WTC11 (cell line): ENCODE measurements around the gene SH3TC1. TPM values are rescaled to one million over a fixed set of nuclear protein-coding genes. Genes with fewer than 3 reads are reported as not detected.

Experiments
- ATAC-seq: fragments of 200-7000 bp; cut with Tn5 transposase; 2 replicates; pipeline ENCODE4 v1.10.0; 2021; ENCODE audit warnings: mild to moderate bottlenecking, moderate library complexity
- CTCF ChIA-PET: fragments of 300-600 bp; sonication (Branson Sonifier 250); formaldehyde crosslinking; loops from one replicate; lab custom pipeline; 2021; ENCODE audit warnings: antibody characterized with exemption; lab: Charles Lee
- POLR2A ChIA-PET: fragments of 350-600 bp; sonication (Branson Sonifier 250); formaldehyde crosslinking; loops from one replicate; lab custom pipeline; 2021; ENCODE audit warnings: antibody characterized with exemption; lab: Charles Lee
- DNase-seq: peaks from one replicate; pipeline ENCODE4 v3.0.0; 2021; ENCODE audit warnings: low spot score
- H3K27ac Mint-ChIP-seq: 2 replicates; pipeline ENCODE4 v1.8.0; 2021; ENCODE audit warnings: mixed read lengths
- H3K27me3 Mint-ChIP-seq: 2 replicates; pipeline ENCODE4 v1.8.0; 2021; ENCODE audit warnings: low read depth, mild to moderate bottlenecking, moderate library complexity, mixed read lengths
- H3K36me3 Mint-ChIP-seq: 2 replicates; pipeline ENCODE4 v1.8.0; 2021; ENCODE audit warnings: mixed read lengths
- H3K4me1 Mint-ChIP-seq: 2 replicates; pipeline ENCODE4 v1.8.0; 2022; ENCODE audit warnings: mixed read lengths
- H3K4me3 Mint-ChIP-seq: 2 replicates; pipeline ENCODE4 v1.8.0; 2021; ENCODE audit warnings: mild to moderate bottlenecking, moderate library complexity, mixed read lengths
- H3K9me3 Mint-ChIP-seq: 2 replicates; pipeline ENCODE4 v1.8.0; 2021; ENCODE audit warnings: mixed read lengths
- CREB1 ChIP-seq: sonication (generic); formaldehyde crosslinking; IDR thresholded peaks from 2 replicates; pipeline ENCODE4 v1.8.0; 2023; ENCODE audit warnings: mild to moderate bottlenecking, missing genetic modification reagents
- EMX1 ChIP-seq: fragments of 250-450 bp; sonication (Bioruptor Pico); IDR thresholded peaks from 2 replicates; pipeline ENCODE4 v1.8.0; 2021; ENCODE audit warnings: mild to moderate bottlenecking
- HMGA2 ChIP-seq: fragments of 250-450 bp; sonication (Bioruptor Pico); IDR thresholded peaks from 2 replicates; pipeline ENCODE4 v1.4.0; 2021; ENCODE audit warnings: mild to moderate bottlenecking, moderate library complexity
- IRF2 ChIP-seq: sonication (generic); formaldehyde crosslinking; IDR thresholded peaks from 2 replicates; pipeline ENCODE4 v1.8.0; 2022; ENCODE audit warnings: low read depth, missing genetic modification reagents, borderline replicate concordance
- KAT7 ChIP-seq: sonication (generic); formaldehyde crosslinking; IDR thresholded peaks from 2 replicates; pipeline ENCODE4 v1.8.1; 2023; ENCODE audit warnings: missing genetic modification reagents, mild to moderate bottlenecking, borderline replicate concordance
- MXD4 ChIP-seq: fragments of 250-450 bp; sonication (Bioruptor Pico); IDR thresholded peaks from 2 replicates; pipeline ENCODE4 v1.8.0; 2021; ENCODE audit warnings: mild to moderate bottlenecking, moderate library complexity, borderline replicate concordance
- NR2C2 ChIP-seq: sonication (generic); formaldehyde crosslinking; IDR thresholded peaks from 2 replicates; pipeline ENCODE4 v1.8.0; 2022; ENCODE audit warnings: mild to moderate bottlenecking, missing genetic modification reagents
- SMAD3 ChIP-seq: sonication (generic); formaldehyde crosslinking; IDR thresholded peaks from 2 replicates; pipeline ENCODE4 v1.8.0; 2022; ENCODE audit warnings: missing genetic modification reagents, mild to moderate bottlenecking, borderline replicate concordance
- TEAD1 ChIP-seq: sonication (generic); formaldehyde crosslinking; IDR thresholded peaks from 2 replicates; pipeline ENCODE4 v1.8.0; 2022; ENCODE audit warnings: mild to moderate bottlenecking, missing genetic modification reagents
- ZNF317 ChIP-seq: sonication (generic); formaldehyde crosslinking; IDR thresholded peaks from 2 replicates; pipeline ENCODE4 v1.8.1; 2023; ENCODE audit warnings: low read depth, mild to moderate bottlenecking, moderate library complexity, missing genetic modification reagents, borderline replicate concordance
- ZNF671 ChIP-seq: fragments of 250-450 bp; sonication (Bioruptor Pico); IDR thresholded peaks from 2 replicates; pipeline ENCODE4 v1.8.0; 2021; ENCODE audit warnings: mild to moderate bottlenecking
- total RNA-seq: library from RNA; stranded (reverse); gene quantifications from 3 replicates; pipeline ENCODE4 v1.2.3, GENCODE V29; 2021
- TF ChIP-seq, protein P1 (sequence below): fragments of 200-600 bp; IDR thresholded peaks from 2 replicates; pipeline ENCODE4 v1.8.0; 2022; ENCODE audit warnings: antibody characterized with exemption
- TF ChIP-seq, protein P2 (sequence below): sonication (generic); formaldehyde crosslinking; IDR thresholded peaks from 2 replicates; pipeline ENCODE4 v1.8.0; 2023; ENCODE audit warnings: missing genetic modification reagents, mild to moderate bottlenecking, borderline replicate concordance
- TF ChIP-seq, protein P3 (sequence below): sonication (generic); formaldehyde crosslinking; IDR thresholded peaks from 2 replicates; pipeline ENCODE4 v1.8.0; 2022; ENCODE audit warnings: missing genetic modification reagents
- TF ChIP-seq, protein P4 (sequence below): fragments of 250-450 bp; sonication (Bioruptor Pico); IDR thresholded peaks from 2 replicates; pipeline ENCODE4 v1.8.0; 2021; ENCODE audit warnings: mild to moderate bottlenecking
- TF ChIP-seq, protein P5 (sequence below): sonication (generic); formaldehyde crosslinking; IDR thresholded peaks from 2 replicates; pipeline ENCODE4 v1.8.1; 2023; ENCODE audit warnings: mild to moderate bottlenecking, moderate library complexity, missing genetic modification reagents
- TF ChIP-seq, protein P6 (sequence below): sonication (generic); formaldehyde crosslinking; IDR thresholded peaks from 2 replicates; pipeline ENCODE4 v1.8.1; 2023; ENCODE audit warnings: mild to moderate bottlenecking, missing genetic modification reagents

SH3TC1 gene
- total RNA-seq, 1 experiment from 2014 or later, result 0.42 TPM

DNA sequence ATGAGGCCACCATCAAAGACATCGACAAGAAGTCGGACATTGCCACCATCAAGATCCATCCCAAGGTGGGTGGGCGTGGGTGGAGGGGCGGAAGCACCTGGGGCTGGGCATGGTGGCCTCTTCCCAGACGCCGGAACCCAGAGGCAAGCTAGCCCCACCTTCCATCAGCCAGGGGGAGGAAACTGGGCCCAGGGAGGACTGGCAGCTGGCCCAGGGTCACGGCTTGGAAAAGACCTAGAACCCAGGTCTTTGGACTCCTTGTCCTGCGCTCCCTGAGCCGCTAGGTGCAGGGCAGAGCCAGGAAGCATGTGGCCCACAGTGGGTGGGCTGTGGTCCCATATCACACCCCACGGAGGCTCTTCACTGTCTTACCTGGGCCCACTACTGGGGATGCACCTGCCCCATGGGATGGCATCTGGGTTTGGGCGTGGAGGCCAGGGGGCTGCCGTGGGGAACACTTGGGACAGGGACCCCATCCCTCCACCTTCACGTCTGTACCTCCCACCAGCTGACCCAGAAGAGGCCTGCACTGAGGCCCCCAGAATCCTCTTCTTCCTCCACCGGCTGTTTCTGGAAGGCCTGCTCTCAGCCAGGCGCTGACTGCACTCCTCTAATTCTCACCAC lies 87.7 kb downstream of the SH3TC1 start:
- ATAC-seq (no peak), DNase-seq (no peak)
- TF ChIP-seq, protein P1, sequence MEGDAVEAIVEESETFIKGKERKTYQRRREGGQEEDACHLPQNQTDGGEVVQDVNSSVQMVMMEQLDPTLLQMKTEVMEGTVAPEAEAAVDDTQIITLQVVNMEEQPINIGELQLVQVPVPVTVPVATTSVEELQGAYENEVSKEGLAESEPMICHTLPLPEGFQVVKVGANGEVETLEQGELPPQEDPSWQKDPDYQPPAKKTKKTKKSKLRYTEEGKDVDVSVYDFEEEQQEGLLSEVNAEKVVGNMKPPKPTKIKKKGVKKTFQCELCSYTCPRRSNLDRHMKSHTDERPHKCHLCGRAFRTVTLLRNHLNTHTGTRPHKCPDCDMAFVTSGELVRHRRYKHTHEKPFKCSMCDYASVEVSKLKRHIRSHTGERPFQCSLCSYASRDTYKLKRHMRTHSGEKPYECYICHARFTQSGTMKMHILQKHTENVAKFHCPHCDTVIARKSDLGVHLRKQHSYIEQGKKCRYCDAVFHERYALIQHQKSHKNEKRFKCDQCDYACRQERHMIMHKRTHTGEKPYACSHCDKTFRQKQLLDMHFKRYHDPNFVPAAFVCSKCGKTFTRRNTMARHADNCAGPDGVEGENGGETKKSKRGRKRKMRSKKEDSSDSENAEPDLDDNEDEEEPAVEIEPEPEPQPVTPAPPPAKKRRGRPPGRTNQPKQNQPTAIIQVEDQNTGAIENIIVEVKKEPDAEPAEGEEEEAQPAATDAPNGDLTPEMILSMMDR, result no peak
- TF ChIP-seq IRF2 (CRISPR knock-in tag), result no peak
- TF ChIP-seq, protein P2, sequence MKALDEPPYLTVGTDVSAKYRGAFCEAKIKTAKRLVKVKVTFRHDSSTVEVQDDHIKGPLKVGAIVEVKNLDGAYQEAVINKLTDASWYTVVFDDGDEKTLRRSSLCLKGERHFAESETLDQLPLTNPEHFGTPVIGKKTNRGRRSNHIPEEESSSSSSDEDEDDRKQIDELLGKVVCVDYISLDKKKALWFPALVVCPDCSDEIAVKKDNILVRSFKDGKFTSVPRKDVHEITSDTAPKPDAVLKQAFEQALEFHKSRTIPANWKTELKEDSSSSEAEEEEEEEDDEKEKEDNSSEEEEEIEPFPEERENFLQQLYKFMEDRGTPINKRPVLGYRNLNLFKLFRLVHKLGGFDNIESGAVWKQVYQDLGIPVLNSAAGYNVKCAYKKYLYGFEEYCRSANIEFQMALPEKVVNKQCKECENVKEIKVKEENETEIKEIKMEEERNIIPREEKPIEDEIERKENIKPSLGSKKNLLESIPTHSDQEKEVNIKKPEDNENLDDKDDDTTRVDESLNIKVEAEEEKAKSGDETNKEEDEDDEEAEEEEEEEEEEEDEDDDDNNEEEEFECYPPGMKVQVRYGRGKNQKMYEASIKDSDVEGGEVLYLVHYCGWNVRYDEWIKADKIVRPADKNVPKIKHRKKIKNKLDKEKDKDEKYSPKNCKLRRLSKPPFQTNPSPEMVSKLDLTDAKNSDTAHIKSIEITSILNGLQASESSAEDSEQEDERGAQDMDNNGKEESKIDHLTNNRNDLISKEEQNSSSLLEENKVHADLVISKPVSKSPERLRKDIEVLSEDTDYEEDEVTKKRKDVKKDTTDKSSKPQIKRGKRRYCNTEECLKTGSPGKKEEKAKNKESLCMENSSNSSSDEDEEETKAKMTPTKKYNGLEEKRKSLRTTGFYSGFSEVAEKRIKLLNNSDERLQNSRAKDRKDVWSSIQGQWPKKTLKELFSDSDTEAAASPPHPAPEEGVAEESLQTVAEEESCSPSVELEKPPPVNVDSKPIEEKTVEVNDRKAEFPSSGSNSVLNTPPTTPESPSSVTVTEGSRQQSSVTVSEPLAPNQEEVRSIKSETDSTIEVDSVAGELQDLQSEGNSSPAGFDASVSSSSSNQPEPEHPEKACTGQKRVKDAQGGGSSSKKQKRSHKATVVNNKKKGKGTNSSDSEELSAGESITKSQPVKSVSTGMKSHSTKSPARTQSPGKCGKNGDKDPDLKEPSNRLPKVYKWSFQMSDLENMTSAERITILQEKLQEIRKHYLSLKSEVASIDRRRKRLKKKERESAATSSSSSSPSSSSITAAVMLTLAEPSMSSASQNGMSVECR (CRISPR knock-in tag), result no peak
- no peak for TF ChIP-seq TEAD1 (CRISPR knock-in tag)
- TF ChIP-seq KAT7, result no peak
- TF ChIP-seq CREB1 (CRISPR knock-in tag), result no peak
- TF ChIP-seq, protein P3, sequence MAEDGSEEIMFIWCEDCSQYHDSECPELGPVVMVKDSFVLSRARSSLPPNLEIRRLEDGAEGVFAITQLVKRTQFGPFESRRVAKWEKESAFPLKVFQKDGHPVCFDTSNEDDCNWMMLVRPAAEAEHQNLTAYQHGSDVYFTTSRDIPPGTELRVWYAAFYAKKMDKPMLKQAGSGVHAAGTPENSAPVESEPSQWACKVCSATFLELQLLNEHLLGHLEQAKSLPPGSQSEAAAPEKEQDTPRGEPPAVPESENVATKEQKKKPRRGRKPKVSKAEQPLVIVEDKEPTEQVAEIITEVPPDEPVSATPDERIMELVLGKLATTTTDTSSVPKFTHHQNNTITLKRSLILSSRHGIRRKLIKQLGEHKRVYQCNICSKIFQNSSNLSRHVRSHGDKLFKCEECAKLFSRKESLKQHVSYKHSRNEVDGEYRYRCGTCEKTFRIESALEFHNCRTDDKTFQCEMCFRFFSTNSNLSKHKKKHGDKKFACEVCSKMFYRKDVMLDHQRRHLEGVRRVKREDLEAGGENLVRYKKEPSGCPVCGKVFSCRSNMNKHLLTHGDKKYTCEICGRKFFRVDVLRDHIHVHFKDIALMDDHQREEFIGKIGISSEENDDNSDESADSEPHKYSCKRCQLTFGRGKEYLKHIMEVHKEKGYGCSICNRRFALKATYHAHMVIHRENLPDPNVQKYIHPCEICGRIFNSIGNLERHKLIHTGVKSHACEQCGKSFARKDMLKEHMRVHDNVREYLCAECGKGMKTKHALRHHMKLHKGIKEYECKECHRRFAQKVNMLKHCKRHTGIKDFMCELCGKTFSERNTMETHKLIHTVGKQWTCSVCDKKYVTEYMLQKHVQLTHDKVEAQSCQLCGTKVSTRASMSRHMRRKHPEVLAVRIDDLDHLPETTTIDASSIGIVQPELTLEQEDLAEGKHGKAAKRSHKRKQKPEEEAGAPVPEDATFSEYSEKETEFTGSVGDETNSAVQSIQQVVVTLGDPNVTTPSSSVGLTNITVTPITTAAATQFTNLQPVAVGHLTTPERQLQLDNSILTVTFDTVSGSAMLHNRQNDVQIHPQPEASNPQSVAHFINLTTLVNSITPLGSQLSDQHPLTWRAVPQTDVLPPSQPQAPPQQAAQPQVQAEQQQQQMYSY (CRISPR knock-in tag), result no peak
- no peak for TF ChIP-seq EMX1 (CRISPR knock-in tag)
- TF ChIP-seq HMGA2 (CRISPR knock-in tag), result no peak
- no peak for TF ChIP-seq ZNF671 (CRISPR knock-in tag)
- TF ChIP-seq, protein P4, sequence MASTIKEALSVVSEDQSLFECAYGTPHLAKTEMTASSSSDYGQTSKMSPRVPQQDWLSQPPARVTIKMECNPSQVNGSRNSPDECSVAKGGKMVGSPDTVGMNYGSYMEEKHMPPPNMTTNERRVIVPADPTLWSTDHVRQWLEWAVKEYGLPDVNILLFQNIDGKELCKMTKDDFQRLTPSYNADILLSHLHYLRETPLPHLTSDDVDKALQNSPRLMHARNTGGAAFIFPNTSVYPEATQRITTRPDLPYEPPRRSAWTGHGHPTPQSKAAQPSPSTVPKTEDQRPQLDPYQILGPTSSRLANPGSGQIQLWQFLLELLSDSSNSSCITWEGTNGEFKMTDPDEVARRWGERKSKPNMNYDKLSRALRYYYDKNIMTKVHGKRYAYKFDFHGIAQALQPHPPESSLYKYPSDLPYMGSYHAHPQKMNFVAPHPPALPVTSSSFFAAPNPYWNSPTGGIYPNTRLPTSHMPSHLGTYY (CRISPR knock-in tag), result no peak
- no peak for TF ChIP-seq SMAD3 (CRISPR knock-in tag)
- no peak for TF ChIP-seq NR2C2
- TF ChIP-seq ZNF317 (CRISPR knock-in tag), result no peak
- TF ChIP-seq, protein P5, sequence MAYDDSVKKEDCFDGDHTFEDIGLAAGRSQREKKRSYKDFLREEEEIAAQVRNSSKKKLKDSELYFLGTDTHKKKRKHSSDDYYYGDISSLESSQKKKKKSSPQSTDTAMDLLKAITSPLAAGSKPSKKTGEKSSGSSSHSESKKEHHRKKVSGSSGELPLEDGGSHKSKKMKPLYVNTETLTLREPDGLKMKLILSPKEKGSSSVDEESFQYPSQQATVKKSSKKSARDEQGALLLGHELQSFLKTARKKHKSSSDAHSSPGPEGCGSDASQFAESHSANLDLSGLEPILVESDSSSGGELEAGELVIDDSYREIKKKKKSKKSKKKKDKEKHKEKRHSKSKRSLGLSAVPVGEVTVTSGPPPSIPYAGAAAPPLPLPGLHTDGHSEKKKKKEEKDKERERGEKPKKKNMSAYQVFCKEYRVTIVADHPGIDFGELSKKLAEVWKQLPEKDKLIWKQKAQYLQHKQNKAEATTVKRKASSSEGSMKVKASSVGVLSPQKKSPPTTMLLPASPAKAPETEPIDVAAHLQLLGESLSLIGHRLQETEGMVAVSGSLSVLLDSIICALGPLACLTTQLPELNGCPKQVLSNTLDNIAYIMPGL (CRISPR knock-in tag), result no peak
- no peak for TF ChIP-seq MXD4 (CRISPR knock-in tag)
- TF ChIP-seq, protein P6, sequence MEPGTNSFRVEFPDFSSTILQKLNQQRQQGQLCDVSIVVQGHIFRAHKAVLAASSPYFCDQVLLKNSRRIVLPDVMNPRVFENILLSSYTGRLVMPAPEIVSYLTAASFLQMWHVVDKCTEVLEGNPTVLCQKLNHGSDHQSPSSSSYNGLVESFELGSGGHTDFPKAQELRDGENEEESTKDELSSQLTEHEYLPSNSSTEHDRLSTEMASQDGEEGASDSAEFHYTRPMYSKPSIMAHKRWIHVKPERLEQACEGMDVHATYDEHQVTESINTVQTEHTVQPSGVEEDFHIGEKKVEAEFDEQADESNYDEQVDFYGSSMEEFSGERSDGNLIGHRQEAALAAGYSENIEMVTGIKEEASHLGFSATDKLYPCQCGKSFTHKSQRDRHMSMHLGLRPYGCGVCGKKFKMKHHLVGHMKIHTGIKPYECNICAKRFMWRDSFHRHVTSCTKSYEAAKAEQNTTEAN (CRISPR knock-in tag), result no peak
- Mint-ChIP-seq H3K36me3 (no peaks in the 10 kb centered on the region), H3K4me3 (no peak overlapping the region), H3K4me1 (no peaks in the 10 kb centered on the region), H3K27ac (no peak overlapping the region), H3K27me3 (no peaks in the 10 kb centered on the region), H3K9me3 (no peaks in the 10 kb centered on the region)
- ChIA-PET POLR2A (no interaction called here), CTCF (no interaction called here)
